Tibial artery (tissue), 4 donors: ENCODE measurements around the gene ACTR3.

ENCODE experiments used
- DNase-seq, 2 donors: peaks; one replicate each; pipeline ENCODE4 v3.0.0-alpha.2; 2019
- H3K27ac ChIP-seq, 2 donors: fragments of 200-600 bp; sonication (generic) in 1 of 2; 1 replicate in 1 of 2; 2 replicates in 1 of 2; pipeline ENCODE4 v1.5.1; 2018 to 2019; ENCODE audit warnings: mild to moderate bottlenecking in 1 of 2
- H3K27me3 ChIP-seq, 2 donors: fragments of 200-600 bp; sonication (generic) in 1 of 2; one replicate each; pipeline versions ENCODE4 v1.5.1 to v1.6.0; 2016 to 2019
- H3K36me3 ChIP-seq, 3 donors: fragments of 200-600 bp; sonication (generic) in 2 of 3; one replicate each; pipeline ENCODE4 v1.5.1; 2016 to 2019; ENCODE audit warnings: mild to moderate bottlenecking in 2 of 3
- H3K4me1 ChIP-seq, 4 donors: fragments of 200-600 bp; sonication (generic) in 2 of 4; 1 replicate in 3 of 4; 2 replicates in 1 of 4; pipeline ENCODE4 v1.5.1; 2016 to 2019
- H3K4me3 ChIP-seq, 2 donors: fragments of 200-600 bp; sonication (generic) in 1 of 2; 1 replicate in 1 of 2; 2 replicates in 1 of 2; pipeline ENCODE4 v1.5.1; 2018 to 2019; ENCODE audit warnings: mild to moderate bottlenecking in 2 of 2
- H3K9me3 ChIP-seq, 3 donors: fragments of 200-600 bp; sonication (generic) in 1 of 3; one replicate each; pipeline ENCODE4 v1.5.1; 2016 to 2019
- CTCF ChIP-seq, 2 experiments: fragments of 200-600 bp in 1 of 2; fragments of 450-650 bp in 1 of 2; IDR thresholded peaks; one replicate each; pipeline ENCODE4 v1.5.1; 2017 to 2019; ENCODE audit warnings: antibody characterized with exemption in 2 of 2, mild to moderate bottlenecking in 1 of 2, moderate library complexity in 1 of 2
- intact Hi-C: fragments of 100-400 bp; cut with DNase I; formaldehyde crosslinking; loops from one replicate; pipeline ENCODE4 v1.15.0; 2023; ENCODE audit warnings: low total_unique reads

ACTR3 gene

GRCh38 chr2:113910110-113910717 lies 20.3 kb downstream of the ACTR3 start:
- Histone ChIP-seq H3K36me3 (peaks cover 0 to 22% (median 0%) of the 10 kb centered on the region in 3 donors), H3K27me3 (no peaks in the 10 kb centered on the region), H3K9me3 (no peaks in the 10 kb centered on the region), H3K27ac (no peak overlapping the region), H3K4me3 (no peak overlapping the region), H3K4me1 (peaks cover 0 to 49% (median 14%) of the 10 kb centered on the region in 4 donors)
- TF ChIP-seq CTCF (IDR thresholded peaks at IDR 0.05): no peak
- intact Hi-C loops: no loop called here
- no peak for DNase-seq

GRCh38 chr2:113910967-113911678 lies 21.2 kb downstream of the ACTR3 start:
- no peak for DNase-seq

GRCh38 chr2:113915082-113915819 lies 25.4 kb downstream of the ACTR3 start:
- DNase-seq: no peak
- Histone ChIP-seq H3K27ac (no peak overlapping the region), H3K4me1 (peaks cover 0 to 29% (median 6%) of the 10 kb centered on the region in 4 donors), H3K27me3 (no peaks in the 10 kb centered on the region), H3K9me3 (no peaks in the 10 kb centered on the region), H3K36me3 (peaks cover 0 to 53% (median 18%) of the 10 kb centered on the region in 3 donors), H3K4me3 (no peak overlapping the region)
- intact Hi-C loops: no loop called here
- no peak for TF ChIP-seq CTCF (IDR thresholded peaks at IDR 0.05)

More at GRCh38 chr2:113910967-113911678, 21.2 kb downstream of the ACTR3 start:
- intact Hi-C loops: no loop called here
- Histone ChIP-seq H3K9me3 (no peaks in the 10 kb centered on the region), H3K4me1 (peaks cover 0 to 46% (median 14%) of the 10 kb centered on the region in 4 donors), H3K27me3 (no peaks in the 10 kb centered on the region), H3K4me3 (no peak overlapping the region), H3K27ac (no peak overlapping the region), H3K36me3 (peaks cover 0 to 28% (median 0%) of the 10 kb centered on the region in 3 donors)
- no peak for TF ChIP-seq CTCF (IDR thresholded peaks at IDR 0.05)

- Histone ChIP-seq H3K27ac (no peak overlapping the region), H3K4me3 (no peak overlapping the region), H3K9me3 (no peaks in the 10 kb centered on the region), H3K27me3 (no peaks in the 10 kb centered on the region), H3K36me3 (peaks cover 0 to 57% (median 18%) of the 10 kb centered on the region in 3 donors), H3K4me1 (peaks cover 0 to 27% (median 3%) of the 10 kb centered on the region in 4 donors)
- TF ChIP-seq CTCF (IDR thresholded peaks at IDR 0.05): no peak
- intact Hi-C loops: no loop called here
- DNase-seq: no peak
These were observed 28.3 kb downstream of the ACTR3 start for GRCh38 chr2:113918229-113918628.

- intact Hi-C loops: no loop called here
- Histone ChIP-seq H3K27me3 (no peaks in the 10 kb centered on the region), H3K36me3 (peaks cover 0 to 42% (median 31%) of the 10 kb centered on the region in 3 donors), H3K4me3 (no peak overlapping the region), H3K4me1 (peaks cover 0 to 27% (median 3%) of the 10 kb centered on the region in 4 donors), H3K27ac (no peak overlapping the region), H3K9me3 (no peaks in the 10 kb centered on the region)
- no peak for TF ChIP-seq CTCF (IDR thresholded peaks at IDR 0.05)
- no peak for DNase-seq
These were observed 31.1 kb downstream of the ACTR3 start for GRCh38 chr2:113920996-113921395.
